C4-2B (cell line): ENCODE measurements around the gene RNF181.
"Not testable (repeated sequence)": the region's sequence is repeated elsewhere in the genome, so short reads cannot be mapped to it uniquely, and the experiment has no call there.

Experiments
- CTCF ChIP-seq: fragments of 450-650 bp; conservative IDR thresholded peaks from 2 replicates; pipeline ENCODE4 v1.5.1; 2017; ENCODE audit warnings: mild to moderate bottlenecking
- ZFX ChIP-seq: fragments of 450-650 bp; IDR thresholded peaks from 2 replicates; pipeline ENCODE4 v1.6.1; 2017

DNA sequence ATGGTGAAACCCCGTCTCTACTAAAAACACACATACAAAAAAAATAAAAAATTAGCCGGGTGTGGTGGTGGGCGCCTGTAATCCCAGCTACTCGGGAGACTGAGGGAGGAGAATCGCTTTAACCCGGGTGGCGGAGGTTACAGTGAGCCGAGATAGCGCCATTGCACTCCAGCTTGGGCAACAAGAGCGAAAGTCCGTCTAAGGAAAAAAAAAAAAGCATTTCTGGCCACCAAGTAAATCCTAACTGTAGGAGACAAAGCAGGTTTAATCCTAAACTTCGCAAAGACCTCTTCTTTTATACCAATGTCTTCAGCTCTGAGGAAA lies 35.2 kb upstream of the RNF181 start:
- TF ChIP-seq CTCF, ZFX: not testable (repeated sequence)
